Hepatic stellate cell (primary cell): ENCODE results near the gene REL.

Experiments
- DNase-seq: peaks from one replicate; pipeline ENCODE4 v3.0.0; 2011; ENCODE audit warnings: low spot score

REL gene

GRCh38 chr2:60964651-60965498 is 83.5 kb downstream of the REL start:
- no peak for DNase-seq

DNA sequence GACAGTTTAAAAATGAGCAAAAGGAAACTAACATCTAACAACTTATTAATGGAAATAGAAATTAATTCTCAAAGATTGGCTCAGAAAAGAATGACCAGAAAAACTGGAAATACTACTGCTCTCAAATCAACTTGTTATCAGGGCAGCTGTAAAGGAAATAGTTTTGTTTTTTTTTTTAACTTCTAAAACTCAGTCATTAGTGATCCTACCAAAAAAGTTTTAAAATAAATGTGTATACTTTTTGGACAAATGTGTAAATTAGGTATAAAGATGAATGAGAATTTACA is 84.1 kb downstream of the REL start:
- DNase-seq, result no peak

GRCh38 chr2:60966507-60967405 is 85.4 kb downstream of the REL start:
- DNase-seq, result no peak

DNA sequence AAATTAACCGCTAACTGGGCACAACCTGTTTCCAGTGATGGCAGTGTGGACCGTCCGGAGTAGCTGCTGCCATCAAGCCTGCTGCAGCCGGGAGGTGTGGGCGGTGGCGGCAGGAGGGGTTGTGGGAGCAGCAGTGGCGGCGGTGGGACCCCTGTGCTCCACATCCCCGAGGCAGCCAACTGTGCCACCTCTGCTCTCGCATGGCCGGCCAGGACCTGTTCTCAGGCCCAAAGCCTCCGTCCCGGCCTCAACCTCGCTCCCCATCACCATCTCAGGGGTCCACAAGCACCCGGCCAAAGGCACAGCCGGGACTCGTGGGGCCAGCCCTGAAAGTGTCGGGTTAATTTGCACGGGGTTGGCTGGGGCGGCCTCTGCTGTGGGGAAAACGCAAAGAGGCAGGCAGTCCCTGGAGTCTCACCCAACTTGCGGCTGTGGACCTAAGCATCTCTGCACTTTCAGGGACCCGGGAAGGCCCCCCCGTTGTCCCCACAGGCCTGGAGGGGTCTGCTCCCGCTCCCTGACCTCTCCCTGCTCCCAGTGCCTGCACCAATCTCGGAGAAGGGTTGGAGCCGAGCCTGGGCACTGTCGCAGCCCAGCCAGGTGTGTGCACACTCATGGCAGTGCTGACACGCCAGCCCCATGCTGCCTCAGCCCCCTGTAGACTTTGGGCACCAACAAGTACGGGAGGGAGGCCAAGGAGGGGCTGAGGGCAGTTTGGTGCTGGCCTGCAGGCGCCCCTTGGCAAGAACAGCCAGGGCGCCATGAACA is 91.7 kb downstream of the REL start:
- DNase-seq, result no peak

GRCh38 chr2:60973705-60974104 is 92.3 kb downstream of the REL start:
- no peak for DNase-seq

- DNase-seq, result no peak
Measured at GRCh38 chr2:60974652-60975051, 93.3 kb downstream of the REL start.
